ENCODE data around the gene CPT1B.
A peak's percentile ranks its signal among the peaks of the same experiment; 100 is the strongest.

The CPT1B gene

DNA sequence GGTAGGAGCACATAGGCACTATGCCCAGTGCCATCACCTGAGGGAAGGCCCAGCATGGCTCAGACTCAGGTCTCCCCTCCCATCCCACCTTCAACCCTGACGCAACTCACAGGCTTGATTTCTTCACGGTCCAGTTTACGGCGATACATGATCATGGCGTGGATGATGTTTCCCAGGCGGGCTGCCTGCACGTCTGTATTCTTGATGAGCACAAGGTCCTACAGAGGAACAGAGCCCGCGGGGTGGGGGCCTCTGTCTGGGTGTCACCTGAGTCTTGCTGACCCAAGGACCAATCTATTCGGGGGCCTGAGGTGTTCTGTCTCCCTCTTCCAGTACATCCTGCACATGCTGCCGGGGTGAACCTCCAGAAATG is 3.9 kb downstream of the CPT1B start:
- no peak for TF ChIP-seq ZNF274 (IDR thresholded peaks at IDR 0.05; ENCODE audit: low read depth, low read length)
- no peak overlapping the region for H3K4me3 ChIP-seq (ENCODE audit: low read length)

DNA sequence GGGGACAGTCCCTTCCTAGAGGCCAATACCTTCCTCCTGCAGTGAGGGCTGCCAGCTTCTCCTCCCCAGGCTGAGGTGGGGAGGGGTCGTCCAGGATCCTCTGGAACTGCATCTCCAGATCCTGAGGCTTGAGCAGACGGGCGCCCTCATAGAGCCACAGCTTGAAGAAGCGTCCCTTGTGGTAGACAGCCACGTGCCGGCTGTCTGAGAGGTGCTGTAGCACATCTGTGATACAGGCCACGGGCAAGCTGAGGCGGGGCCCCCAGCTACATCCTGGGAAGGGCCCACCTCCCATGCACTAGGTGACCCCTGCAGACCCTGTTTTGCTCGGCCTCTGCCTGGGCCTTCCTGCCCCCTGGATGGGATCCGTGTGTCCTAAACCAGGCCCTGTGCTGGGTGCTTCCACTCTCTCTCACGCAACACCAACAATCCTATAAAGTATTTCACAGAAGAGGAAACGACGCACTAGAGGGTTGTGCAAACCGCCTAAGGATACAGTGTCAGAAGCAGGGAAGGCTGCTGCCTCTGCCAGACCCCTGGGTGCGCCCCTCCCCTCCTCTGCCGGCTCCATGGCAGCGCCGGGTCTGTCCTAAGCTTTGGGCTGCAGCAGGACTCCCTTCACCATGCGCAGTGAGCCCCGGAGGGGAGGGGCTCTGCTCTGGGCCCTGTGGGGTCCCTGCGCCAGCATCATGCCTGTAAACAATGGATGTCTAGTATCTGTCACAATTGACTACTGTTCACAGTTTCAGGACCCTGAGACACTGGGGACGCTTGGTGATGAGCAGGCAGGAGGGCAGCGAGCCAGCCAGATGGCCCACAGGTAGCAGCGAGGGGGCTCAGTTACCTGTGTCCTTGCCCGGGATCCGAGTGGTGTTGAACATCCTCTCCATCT is 4.5 kb downstream of the CPT1B start:
- H3K4me3 ChIP-seq (ENCODE audit: low read length), result no peak overlapping the region
- TF ChIP-seq ZNF274 (IDR thresholded peaks at IDR 0.05; ENCODE audit: low read depth, low read length), result no peak

DNA sequence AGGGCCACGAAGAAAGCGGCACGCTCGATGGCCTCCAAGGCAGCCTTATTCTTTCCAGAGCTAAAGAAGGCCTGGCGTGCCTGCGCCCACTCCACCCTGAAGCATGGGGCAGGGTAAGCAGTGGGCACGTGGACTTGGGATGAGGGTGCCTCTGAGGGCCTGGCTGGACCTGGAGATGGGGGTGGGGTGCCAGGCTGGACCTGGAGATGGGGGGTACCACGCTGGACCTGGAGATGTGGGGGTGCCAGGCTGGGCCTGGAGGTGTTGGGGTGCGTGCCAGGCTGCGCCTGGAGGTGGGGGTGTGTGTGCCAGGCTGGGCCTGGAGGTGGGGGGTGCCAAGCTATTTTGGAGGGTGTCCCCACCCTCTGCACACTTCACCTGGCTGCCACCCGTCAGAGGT is 5.3 kb downstream of the CPT1B start:
- TF ChIP-seq ZNF274 (IDR thresholded peaks at IDR 0.05; ENCODE audit: low read depth, low read length), result no peak

DNA sequence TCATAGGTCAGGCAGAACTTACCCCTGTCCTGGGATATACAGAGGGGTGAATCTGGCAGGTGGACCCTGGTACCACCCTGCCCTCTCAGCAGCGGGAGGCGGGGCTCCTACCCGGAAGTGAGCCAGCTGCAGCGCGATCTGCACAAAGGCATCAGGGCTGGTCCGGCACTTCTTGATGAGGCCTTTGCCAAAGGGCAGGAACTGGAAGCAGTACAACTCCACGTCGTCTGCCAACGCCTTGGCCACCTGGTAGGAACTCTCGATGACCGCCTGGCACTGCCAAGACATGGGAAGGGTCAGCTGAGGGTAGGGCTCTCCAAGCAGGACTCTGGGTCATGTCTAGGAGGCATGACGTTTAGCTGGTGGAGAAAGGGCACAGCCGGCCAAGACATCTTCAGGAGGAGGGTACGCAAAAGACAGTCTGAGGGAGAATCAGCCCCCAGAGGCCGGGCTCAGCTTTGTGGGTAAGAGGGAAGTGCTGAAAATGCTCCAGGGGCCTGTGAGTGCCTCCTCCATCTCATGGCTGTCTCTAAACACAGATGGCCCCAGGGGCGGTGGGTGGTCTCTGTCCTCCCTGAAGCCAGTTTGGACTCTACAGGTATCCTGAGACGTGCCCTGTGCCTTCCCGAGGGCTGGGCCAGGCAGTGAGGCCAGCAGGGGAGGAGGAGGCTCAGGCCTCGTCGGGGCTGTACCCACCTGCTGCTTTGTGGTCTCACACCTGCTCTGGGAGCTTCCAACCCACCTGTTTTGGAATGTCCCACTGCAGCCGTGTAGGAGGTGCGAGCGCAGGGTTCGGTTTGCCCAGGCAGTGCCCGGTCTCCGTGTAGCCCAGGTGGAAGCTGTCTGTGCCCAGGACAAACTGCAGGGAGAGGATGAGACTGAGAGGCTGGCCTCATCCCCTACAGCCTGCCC is 6.7 kb downstream of the CPT1B start:
- no peak overlapping the region for H3K4me3 ChIP-seq (ENCODE audit: low read length)

More for the DNA sequence above, 5.3 kb downstream of the CPT1B start:
- H3K4me3 ChIP-seq (ENCODE audit: low read length), result no peak overlapping the region

DNA sequence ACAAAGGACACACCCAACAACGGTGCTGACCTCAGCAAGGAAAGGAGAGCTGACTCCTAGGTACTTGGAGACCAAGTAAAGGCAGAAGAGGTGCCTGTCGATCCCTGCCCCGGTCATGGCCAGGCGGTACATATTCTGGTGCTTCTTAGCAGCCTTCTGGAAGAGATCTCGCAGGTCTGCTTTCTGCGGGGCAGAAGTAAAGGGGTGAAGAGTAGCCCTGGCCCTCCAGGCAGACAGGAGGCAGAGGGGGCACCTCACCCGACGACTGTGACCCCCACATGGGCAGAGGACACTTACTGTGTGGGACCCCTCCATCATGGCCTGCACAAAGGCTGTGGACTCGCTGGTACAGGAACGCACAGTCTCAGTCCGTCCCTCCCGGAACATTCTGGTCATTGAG is 7.4 kb downstream of the CPT1B start:
- no peak overlapping the region for H3K4me3 ChIP-seq (ENCODE audit: low read length)
- no peak for TF ChIP-seq ZNF274 (IDR thresholded peaks at IDR 0.05; ENCODE audit: low read depth, low read length)

More for the DNA sequence above, 6.7 kb downstream of the CPT1B start:
- TF ChIP-seq ZNF274 (IDR thresholded peaks at IDR 0.05; ENCODE audit: low read depth, low read length), result no peak

DNA sequence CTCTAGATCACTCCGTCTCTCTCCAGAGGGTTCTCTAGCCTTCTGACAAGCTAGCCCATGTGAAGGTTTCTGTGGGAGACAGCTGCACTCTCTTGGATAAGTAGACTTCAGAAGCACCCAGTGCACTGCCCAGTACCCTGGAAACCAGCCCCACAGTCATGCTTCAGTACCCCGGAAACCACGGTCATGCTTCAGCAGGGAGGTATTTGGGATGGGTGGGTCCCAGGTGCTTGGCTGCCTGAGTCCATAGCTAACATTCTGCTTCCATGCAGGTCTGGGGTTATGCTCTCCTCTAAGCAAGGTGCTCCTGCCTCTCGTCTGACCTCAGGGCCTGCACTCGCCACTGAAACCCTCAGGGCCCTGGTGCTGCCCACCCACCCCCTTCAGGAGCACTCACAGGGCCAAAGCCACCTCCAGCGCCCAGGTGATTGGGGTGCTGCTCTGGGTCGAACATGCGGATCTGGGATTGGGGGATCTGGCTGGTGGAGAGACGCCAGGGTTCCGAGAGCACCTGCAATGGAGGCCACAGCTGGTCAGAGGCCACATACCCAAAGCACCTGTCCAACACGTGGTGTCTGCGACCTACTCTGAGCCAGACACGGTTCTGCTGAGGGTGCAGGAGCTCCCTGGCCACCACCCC is 8.2 kb downstream of the CPT1B start:
- no peak overlapping the region for H3K4me3 ChIP-seq (ENCODE audit: low read length)

DNA sequence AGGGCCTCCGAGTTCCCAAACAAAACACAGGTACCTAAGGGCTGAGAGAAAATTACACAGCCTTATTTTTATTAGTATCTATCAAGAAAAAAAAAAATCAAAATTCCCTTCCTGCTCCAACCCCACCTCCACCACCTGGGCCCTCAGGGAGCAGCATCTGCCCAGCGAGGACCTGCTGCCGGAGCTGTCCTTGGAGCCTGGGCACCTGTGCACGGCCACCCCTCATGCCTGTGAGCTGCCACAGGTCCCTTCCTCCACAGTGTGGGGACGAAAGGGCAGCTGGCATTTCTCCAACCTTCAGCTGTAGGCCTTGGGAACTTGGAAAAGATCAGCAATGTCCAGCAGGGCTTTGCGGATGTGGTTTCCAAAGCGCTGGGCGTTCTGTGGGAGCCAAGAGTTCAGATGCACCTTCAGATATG is 9.2 kb downstream of the CPT1B start:
- TF ChIP-seq ZNF274 (IDR thresholded peaks at IDR 0.05; ENCODE audit: low read depth, low read length), result no peak
- H3K4me3 ChIP-seq (ENCODE audit: low read length), result no peak overlapping the region

More for the DNA sequence above, 8.2 kb downstream of the CPT1B start:
- no peak for TF ChIP-seq ZNF274 (IDR thresholded peaks at IDR 0.05; ENCODE audit: low read depth, low read length)

DNA sequence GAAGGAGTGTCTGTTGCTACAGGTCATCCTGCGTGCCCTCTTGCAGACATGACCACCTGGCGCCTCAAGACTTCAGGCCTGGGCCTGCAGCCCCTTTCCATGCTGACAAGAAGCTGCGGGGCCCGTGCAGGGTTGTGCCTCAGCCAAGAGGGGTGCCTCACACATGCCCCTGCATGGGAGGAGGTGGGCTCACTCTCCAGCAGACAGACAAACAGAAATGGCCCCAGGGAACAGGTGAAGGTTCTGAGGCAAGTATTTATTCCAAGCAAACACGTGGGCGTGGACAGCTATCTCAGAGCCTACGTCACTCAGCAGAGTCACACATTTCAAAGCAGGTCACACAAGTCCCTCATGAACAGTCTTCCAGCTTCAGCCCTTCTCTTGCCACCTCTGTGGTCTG is 9.6 kb downstream of the CPT1B start:
- TF ChIP-seq ZNF274 (IDR thresholded peaks at IDR 0.05; ENCODE audit: low read depth, low read length), result no peak
- H3K4me3 ChIP-seq (ENCODE audit: low read length), result no peak overlapping the region

DNA sequence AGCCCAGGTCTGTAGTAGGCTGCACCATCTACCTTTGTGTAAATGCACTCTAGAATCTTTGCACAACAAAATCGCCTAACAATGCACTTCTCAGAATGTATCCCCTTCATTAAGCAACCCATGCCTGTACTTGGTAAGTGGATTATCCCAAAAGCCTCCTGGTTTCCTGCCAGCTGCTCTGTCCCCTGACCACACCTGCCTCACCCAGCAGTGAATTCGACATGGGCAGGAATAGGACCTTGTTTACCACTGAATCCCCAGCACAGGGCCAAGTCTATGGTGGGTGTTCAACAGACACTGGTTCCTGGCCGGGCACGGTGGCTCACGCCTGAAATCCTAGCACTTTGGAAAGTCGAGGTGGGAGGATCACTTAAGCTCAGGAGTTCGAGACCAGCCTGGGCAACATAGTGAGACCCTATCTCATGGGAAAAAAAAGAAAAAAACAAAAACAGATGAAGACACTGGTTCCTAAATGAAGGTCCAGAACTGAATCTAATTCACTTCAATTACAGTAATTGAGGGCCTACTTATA is 10.4 kb downstream of the CPT1B start:
- no peak for TF ChIP-seq ZNF274 (IDR thresholded peaks at IDR 0.05; ENCODE audit: low read depth, low read length)
- no peak overlapping the region for H3K4me3 ChIP-seq (ENCODE audit: low read length)

DNA sequence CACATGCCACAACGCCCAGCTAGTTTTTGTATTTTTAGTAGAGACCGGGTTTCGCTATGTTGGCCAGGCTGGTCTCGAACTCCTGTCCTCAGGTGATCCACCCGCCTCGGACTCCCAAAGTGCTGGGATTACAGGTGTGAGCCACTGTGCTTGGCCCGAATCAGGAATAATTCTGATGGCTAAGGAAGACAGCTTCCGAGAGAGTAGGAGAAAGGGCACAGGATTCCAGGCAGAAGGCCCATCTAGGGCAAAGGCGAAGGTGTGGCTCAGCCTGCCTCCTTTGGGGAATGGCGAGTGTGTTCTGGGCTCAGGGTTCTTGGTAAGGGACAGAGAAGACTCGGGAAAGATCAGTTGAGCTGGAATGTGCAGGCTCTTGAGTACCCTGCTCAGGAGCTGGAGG is 13.9 kb downstream of the CPT1B start:
- no peak for TF ChIP-seq ZNF274 (IDR thresholded peaks at IDR 0.05; ENCODE audit: low read depth, low read length)
- no peak overlapping the region for H3K4me3 ChIP-seq (ENCODE audit: low read length)

DNA sequence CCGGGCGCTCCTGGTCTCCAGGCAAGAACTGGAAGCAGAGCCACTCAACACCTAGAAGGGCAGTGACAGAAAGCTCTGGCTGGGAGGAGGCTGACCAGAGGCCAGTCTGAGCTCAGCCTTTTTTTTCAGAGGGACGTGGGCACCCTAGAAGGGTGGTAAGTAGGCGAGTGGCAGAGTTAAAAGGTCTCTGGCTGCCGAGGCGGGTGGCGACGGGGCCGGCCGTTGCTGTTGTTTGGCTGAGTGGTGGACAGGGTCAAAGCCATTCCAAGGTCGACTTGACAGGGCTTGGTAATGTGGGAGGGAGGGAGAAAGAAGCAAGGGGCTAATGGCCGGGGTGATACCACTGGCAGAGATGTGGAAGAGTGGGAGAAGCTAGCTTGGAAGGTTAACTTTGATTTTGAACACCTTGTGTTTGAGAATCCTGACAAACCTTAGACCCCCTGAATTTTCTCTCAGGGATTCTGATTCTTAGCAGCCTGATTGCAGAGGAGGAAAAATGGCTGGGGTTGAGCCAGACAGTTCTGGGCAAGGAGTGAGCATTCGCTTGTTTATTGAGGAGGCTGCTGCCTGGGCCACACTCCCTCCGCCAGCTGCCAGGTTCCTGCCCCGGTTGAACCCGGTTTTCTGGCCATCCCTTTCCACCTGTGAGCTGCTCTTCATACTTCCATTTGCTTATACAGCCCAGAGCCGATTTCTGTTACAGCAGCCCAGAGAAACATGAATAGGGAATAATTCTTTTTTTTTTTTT is 14.6 kb downstream of the CPT1B start:
- H3K4me3 ChIP-seq (ENCODE audit: low read length), result peak overlapping the region; percentile 61; the same call in 1 of the 2 replicates
- no peak for TF ChIP-seq ZNF274 (IDR thresholded peaks at IDR 0.05; ENCODE audit: low read depth, low read length)

DNA sequence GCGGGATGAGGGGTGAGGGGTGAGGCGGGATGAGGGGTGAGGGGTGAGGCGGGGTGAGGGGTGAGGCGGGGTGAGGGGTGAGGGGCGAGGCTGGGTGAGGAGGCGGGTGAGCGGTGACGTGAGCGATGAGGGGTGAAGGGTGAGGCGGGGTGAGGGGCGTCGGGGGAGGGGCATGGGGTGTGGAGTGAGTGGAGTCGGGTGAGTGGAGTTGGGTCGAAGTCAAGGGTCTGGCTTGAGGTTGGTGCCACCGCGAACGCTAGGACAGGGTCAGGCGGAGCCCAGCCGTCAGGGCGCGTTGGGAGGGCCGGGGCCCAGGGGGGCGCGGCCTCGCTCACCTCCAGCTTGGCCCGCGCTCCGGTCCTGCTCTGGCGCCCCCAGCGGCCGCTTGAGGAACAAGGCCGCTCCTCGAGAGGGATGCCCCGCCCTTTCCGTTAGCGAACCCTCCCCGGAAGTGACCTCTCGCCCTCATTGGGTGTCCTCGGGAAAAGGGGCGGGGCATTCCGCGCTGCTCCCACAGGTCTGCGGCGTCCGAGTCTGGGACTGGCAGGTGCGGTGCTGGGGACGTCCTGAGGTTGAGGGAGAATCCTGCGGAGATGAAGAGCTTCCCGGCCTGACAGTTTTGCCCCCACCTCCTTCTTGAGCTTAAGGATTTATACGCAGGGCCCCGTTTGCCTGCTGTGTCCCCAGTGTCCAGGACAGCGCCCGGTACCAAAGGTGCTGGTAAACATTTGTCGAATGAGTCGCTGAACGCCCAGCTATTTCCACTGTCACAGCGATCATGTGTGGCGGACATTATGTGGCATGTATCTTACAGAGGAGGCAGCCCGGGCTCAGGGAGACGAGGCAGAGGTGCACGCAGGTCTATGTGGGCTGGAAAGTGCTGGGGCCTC is 15.5 kb downstream of the CPT1B start, which contains the start of gene SYCE3:
Gene SYCE3, minus strand, starts transcription at position 397 of the 890 bp plus-strand sequence. CDS start 6,514 bp downstream, outside the sequence.
- H3K4me3 ChIP-seq (ENCODE audit: low read length), result peak within 1 kb of the TSS; percentile 61; the same call in 1 of the 2 replicates
- no peak for TF ChIP-seq ZNF274 (IDR thresholded peaks at IDR 0.05; ENCODE audit: low read depth, low read length)

Data from GM08714 (cell line).